OCI-M2 (cell line): Measurements from ENCODE around the gene TRIOBP.

Experiments used
- DNase-seq: peaks from one replicate; lab custom pipeline; 2025; ENCODE audit not compliant: unreplicated experiment; lab: John Stamatoyannopoulos, UW

TRIOBP gene

DNA sequence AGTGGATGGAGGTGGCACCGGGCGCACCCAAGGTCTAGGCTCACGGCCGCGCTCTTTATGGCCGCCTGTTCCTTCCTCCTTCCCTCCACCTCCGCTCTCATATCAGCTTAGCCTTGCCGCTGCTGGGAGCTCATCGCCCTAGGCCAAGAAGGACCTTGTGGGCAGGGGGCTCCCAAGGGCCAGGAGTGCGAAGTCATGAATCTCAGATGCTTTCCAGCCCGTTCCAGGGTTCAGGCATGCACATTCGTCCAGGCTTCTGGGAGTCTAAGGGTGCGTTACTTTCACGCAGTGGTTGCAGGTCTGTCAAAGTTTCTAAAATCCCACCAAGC is 122.2 kb downstream of the TRIOBP start:
- no peak for DNase-seq

GRCh38 chr22:37820350-37820749 is 123.5 kb downstream of the TRIOBP start:
- DNase-seq, result no peak

DNA sequence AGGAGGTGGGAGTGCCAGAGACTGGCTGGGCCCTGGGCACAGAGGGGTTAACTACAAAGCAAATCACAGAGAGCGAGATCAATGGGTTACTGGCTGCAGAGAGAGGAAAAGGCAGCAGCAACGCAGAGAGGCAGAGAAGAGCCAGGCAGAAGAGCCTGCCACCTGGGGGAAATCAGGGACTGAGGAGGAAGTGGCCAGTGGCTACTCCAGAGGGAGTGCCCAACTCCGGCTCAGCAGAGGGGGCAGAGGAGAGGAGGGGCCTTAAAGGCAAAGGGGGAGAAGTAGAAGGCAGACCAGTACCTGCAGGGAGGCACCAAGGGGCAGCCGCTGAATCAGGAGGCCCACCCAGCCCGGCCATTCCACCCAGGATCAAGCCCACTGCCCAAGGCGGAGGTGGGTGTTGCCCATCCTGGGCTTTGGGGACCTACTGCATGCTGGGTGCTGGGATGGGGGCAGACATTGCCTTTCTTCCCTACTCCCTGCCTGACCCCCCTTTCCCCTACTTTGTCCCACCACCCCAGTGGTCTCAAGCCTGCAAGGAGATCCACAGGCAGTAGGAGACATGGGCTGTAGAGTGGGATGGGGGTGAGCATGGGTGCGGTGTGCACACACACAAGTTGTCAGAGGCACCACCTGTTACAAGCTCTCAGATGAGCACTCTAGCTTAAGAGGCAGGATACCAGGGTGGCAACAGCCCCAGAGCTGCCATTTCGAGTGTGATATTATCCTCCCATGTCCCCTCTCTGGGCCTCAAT is 125.4 kb downstream of the TRIOBP start:
- no peak for DNase-seq

DNA sequence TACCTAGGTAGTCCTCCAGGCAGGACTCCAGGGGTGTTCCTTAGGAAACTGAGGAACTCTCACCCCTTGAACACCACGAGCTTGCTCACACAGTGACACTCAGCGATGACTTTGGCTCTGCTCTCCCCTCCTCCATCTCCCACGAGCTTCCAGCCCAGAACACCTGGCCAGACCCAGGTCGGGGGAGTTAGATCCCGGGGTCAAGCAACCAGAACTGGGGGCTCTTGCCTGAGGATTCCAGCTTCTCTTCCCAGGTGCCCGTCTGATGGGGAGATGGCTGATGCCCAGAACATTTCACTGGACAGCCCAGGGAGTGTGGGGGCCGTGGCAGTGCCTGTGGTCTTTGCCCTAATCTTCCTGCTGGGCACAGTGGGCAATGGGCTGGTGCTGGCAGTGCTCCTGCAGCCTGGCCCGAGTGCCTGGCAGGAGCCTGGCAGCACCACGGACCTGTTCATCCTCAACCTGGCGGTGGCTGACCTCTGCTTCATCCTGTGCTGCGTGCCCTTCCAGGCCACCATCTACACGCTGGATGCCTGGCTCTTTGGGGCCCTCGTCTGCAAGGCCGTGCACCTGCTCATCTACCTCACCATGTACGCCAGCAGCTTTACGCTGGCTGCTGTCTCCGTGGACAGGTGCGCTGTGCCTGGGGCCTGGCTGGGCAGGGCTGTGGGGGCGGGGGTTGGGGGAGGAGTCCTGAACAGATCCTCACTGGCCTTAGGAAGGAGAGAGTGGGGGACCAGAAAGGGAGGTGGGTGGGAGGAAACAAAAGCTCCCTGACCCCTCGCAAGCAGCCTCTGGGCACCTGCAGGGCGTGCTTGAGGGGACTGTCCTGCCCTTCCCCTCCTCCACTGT is 126.5 kb downstream of the TRIOBP start, which contains the start of gene GALR3:
Gene GALR3, plus strand, starts transcription at position 249 of the 852 bp plus-strand sequence. Its CDS starts 25 bp downstream, at position 274.
- no peak for DNase-seq

DNA sequence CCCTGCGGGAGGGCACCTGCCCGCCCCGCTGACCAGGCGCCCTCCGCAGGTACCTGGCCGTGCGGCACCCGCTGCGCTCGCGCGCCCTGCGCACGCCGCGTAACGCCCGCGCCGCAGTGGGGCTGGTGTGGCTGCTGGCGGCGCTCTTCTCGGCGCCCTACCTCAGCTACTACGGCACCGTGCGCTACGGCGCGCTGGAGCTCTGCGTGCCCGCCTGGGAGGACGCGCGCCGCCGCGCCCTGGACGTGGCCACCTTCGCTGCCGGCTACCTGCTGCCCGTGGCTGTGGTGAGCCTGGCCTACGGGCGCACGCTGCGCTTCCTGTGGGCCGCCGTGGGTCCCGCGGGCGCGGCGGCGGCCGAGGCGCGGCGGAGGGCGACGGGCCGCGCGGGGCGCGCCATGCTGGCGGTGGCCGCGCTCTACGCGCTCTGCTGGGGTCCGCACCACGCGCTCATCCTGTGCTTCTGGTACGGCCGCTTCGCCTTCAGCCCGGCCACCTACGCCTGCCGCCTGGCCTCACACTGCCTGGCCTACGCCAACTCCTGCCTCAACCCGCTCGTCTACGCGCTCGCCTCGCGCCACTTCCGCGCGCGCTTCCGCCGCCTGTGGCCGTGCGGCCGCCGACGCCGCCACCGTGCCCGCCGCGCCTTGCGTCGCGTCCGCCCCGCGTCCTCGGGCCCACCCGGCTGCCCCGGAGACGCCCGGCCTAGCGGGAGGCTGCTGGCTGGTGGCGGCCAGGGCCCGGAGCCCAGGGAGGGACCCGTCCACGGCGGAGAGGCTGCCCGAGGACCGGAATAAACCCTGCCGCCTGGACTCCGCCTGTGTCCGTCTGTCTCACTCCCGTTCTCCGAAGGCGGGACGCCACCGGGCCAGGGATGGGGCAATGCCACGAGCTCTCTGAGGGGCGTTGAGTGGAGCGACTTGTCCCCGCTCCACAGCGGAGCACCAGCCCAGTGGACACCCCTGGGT is 128.1 kb downstream of the TRIOBP start:
- DNase-seq, result no peak
